GM19193 (cell line): ENCODE measurements around the gene ATP6V0D1.

Experiments
- POLR2A ChIP-seq: IDR thresholded peaks from 4 replicates; pipeline ENCODE4 v1.6.1; 2011; ENCODE audit not compliant: insufficient read depth, insufficient read length; ENCODE audit errors: extremely low read depth

Gene ATP6V0D1

GRCh38 chr16:67474551-67475455, 6.2 kb downstream of the ATP6V0D1 start:
- TF ChIP-seq POLR2A = no peak

DNA sequence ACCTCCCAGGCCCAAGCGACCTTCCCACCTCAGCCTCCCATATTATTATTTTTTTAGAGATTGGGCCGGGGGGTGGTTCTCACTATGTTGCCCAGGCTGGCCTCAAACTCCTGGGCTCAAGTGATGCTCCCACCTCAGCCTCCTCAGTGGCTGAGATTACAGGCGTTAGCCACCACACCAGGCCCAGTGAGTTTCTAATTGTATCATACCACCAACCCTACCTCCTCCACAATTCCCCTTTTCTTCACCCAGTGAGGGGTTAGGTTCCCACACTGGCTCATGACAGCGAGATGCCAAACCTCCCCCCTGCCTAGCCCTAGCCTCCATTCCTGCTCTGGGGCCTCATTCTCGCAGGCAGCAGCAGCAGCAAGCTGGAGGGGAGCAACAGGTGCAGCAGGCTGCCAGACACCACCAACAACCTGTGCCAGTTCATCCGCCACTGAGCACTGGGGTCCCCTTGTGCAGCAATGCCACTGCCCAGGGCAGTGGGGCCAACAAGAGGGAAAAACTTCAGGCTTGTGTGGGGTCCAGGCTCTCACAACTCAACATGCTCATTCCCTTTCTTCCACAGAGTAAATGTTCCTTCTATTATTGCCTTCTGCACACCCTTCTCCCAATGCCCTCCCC, 9.1 kb downstream of the ATP6V0D1 start:
- TF ChIP-seq POLR2A = no peak

- no peak for TF ChIP-seq POLR2A
Measured at GRCh38 chr16:67470359-67470758, 10.6 kb downstream of the ATP6V0D1 start.

DNA sequence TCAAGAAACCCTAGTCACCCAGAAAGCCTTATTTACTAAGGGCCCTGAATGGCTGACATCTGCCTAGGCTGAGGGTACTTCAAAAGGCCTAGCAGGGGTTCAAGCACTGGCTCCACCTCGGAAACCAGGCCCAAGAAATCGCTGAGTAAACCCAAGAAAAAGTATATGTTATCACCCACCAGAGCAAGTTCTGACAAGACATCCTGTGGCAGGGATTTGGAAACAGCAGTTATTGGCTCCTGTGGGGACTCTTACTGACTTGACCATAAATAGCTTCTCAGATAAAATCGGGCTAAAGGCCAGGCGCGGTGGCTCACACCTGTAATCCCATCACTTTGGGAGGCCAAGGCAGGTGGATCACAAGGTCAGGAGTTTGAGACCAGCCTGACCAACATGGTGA, 12.2 kb downstream of the ATP6V0D1 start:
- no peak for TF ChIP-seq POLR2A

DNA sequence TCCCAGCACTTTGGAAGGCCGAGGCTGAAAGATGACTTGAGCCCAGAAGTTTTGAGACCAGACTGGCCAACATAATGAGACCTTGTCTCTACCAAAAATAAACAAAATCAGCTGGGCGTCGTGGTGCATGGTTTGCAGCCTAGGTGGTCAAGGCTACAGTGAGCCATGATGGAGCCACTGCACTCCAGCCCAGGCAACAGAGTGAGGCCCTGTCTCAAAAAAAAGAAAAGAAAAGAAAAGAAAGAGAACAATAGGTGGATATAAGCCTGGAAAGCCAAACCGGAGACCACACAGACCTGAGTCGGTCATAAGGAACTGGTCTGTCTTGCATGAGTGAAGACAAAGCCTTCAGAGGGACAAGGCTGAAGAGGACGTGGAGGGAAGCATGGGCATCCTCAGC, 14.4 kb downstream of the ATP6V0D1 start:
- no peak for TF ChIP-seq POLR2A

GRCh38 chr16:67464565-67464964, 16.4 kb downstream of the ATP6V0D1 start:
- no peak for TF ChIP-seq POLR2A

DNA sequence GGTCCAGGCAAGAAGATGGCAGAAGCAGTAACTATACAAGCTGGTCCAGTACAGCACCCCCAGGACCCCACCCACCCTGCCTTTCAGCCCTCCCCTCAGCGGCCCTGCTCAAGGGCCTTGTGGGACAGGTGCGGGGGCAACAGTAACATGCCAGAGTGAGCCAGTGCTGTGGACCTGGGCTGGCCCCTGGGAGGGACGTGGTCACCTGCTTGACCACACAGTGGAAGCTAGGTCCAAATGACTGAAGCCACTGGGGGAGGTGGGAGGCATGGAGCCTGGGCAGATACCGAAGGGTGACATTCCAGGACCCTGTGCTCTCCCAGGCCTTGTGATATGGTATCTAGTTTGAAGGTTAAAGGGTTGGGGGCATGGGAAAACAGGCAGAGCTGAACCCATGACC, 17.3 kb downstream of the ATP6V0D1 start:
- no peak for TF ChIP-seq POLR2A

- TF ChIP-seq POLR2A = no peak
Measured at GRCh38 chr16:67463059-67463458, 17.9 kb downstream of the ATP6V0D1 start.

GRCh38 chr16:67462279-67462655, 18.7 kb downstream of the ATP6V0D1 start:
- TF ChIP-seq POLR2A = no peak

- no peak for TF ChIP-seq POLR2A
Measured at GRCh38 chr16:67461600-67462278, 19.2 kb downstream of the ATP6V0D1 start.

GRCh38 chr16:67460961-67461360, 20.0 kb downstream of the ATP6V0D1 start:
- no peak for TF ChIP-seq POLR2A

DNA sequence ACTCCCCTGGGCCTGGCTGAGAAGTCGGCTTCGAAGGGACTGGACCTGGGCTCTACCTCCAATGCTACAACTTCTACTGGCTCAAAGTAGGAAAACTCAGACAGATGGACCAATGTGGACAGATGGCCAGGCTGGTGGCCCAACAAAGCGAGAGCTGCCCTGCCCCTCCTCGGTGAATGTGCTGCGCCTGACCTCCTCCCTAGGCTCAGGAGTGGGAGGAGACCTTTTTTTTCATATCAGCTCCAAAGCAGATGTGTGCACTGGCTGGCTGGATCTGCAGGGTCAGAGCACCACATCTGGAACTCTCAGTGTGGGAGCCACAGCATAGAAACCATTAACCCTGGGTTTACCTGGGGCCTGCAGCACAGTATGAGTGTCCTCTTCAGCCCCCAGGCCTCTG, 20.8 kb downstream of the ATP6V0D1 start:
- TF ChIP-seq POLR2A = no peak

DNA sequence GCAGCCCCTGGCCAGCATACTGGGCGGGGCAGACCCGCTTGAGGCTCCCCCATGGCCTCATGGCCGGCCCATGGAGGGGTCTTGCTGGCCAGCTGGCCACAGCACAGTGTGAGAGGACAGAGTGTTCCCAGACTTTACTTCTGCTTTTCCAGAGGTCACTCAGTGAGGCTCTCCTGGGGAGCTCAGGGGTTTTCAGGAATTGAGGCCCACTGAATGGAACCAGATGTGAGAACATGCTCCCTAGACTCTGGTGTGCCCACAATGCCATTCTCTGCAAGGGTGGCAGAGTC, 21.2 kb downstream of the ATP6V0D1 start:
- no peak for TF ChIP-seq POLR2A

- TF ChIP-seq POLR2A = no peak
Measured at GRCh38 chr16:67459066-67459860, 21.7 kb downstream of the ATP6V0D1 start.

GRCh38 chr16:67458121-67458641, 22.8 kb downstream of the ATP6V0D1 start:
- TF ChIP-seq POLR2A = no peak
